WI38 (cell line): Measurements from ENCODE around the gene NTNG1.

ENCODE experiments used
- H3K4me3 ChIP-seq: 2 replicates; pipeline ENCODE4 v1.5.1; 2011; ENCODE audit warnings: low read depth, mild to moderate bottlenecking, control low read depth, low read length
- CTCF ChIP-seq: IDR thresholded peaks from 2 replicates; pipeline ENCODE4 v1.5.1; 2012; ENCODE audit warnings: low read depth, mild to moderate bottlenecking, control low read depth, low read length

Gene NTNG1

GRCh38 chr1:107195476-107195875 is 54.6 kb downstream of the NTNG1 start:
- H3K4me3 ChIP-seq: no peak overlapping the region
- TF ChIP-seq CTCF: no peak

- H3K4me3 ChIP-seq: no peak overlapping the region
- no peak for TF ChIP-seq CTCF
These were observed 56.2 kb downstream of the NTNG1 start for GRCh38 chr1:107196973-107197562.

- TF ChIP-seq CTCF: no peak
- no peak overlapping the region for H3K4me3 ChIP-seq
These were observed 57.7 kb downstream of the NTNG1 start for GRCh38 chr1:107198561-107198960.

GRCh38 chr1:107200631-107201030 is 59.8 kb downstream of the NTNG1 start:
- no peak for TF ChIP-seq CTCF
- no peak overlapping the region for H3K4me3 ChIP-seq

GRCh38 chr1:107202007-107202406 is 61.2 kb downstream of the NTNG1 start:
- TF ChIP-seq CTCF: no peak
- H3K4me3 ChIP-seq: no peak overlapping the region

GRCh38 chr1:107213225-107213624 is 72.4 kb downstream of the NTNG1 start:
- no peak for TF ChIP-seq CTCF
- H3K4me3 ChIP-seq: no peak overlapping the region

GRCh38 chr1:107220036-107220435 is 79.2 kb downstream of the NTNG1 start:
- no peak overlapping the region for H3K4me3 ChIP-seq
- no peak for TF ChIP-seq CTCF
